Inflammatory macrophage treated with lipopolysaccharide for 4 hours (primary cell): ENCODE data around the gene AFF3.

ENCODE experiments used
- DNase-seq: peaks from one replicate; pipeline ENCODE4 v3.0.0-alpha.2; 2020

AFF3 gene

GRCh38 chr2:99727199-99727598 is 415.2 kb downstream of the AFF3 start:
- no peak for DNase-seq

DNA sequence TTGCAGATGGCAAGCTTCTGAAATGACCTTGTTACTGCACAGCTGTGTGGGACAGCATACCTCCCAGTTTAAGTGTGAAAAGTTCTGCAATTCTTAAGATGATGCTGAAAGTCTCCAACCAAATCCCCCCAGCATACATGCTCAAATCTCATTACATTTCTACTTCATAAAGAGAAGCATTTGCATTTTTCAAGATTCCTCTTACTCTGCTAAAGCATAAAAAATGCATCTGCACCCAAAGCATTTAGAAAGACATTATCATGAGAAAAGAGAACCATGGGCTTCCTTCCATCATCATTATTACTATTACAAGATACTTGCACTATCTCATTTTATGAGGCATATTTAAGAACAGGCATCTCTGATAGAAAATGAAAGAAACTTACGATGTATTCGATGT is 415.7 kb downstream of the AFF3 start:
- DNase-seq: peak; percentile 10

DNA sequence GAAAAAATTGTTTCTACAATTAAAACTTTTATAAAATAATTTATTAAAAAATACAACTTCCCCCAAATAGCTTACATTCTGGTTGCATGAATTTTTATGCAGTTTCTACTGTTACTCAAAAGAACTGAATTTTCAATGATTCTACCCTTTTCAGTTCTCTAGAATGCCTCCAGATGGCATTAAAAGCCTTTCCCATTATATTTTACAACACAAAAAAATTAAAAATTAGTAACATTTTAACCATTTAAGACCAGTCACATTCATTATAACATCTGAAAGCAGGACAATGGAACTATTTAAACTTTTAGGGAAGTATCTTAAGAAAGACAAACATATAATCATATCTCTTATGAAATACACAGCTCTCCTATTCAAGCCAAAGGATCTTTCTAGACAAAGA is 416.6 kb downstream of the AFF3 start:
- peak; percentile 29 for DNase-seq

- DNase-seq: no peak
These were observed 419.9 kb downstream of the AFF3 start for GRCh38 chr2:99722476-99722875.

DNA sequence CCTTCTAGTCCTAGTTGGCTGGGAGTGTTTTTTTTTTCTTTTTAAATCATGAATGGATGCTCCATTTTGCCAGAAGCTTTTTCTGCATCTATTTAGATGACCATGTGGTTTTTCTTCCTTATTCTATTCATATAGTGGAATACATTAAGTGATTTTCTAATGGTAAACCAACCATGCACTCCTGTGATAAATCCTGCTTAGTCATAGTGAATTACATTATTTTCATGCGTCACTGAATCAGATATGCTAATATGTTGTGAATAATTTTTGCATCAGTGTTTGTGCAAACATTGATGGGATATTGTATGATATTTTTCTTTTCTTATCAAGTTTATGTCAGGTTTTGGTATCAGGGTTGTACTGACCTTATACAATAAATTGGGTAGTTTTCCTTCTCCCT is 423.3 kb downstream of the AFF3 start:
- DNase-seq: no peak

GRCh38 chr2:99715956-99716355 is 426.4 kb downstream of the AFF3 start:
- no peak for DNase-seq

DNA sequence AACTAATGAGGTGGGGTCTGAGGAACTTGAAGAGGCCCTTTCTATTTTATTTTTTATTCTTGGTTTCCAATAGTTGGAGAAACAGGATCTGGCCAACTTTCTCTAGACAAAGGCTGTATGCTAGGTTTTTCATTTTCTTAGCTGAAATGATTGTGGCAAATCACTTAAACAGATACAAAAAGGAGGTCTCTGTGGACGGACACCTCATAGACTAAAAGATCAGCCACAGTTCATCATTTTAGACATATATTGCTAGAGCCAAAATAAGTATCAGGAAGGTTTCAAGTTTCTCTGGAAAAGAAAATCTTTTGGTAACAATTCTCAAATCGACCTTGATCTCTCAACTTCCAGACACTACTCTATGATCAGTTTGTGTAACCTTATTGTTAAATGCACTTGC is 428.0 kb downstream of the AFF3 start:
- no peak for DNase-seq

- no peak for DNase-seq
These were observed 431.2 kb downstream of the AFF3 start for GRCh38 chr2:99711144-99711543.

GRCh38 chr2:99710721-99711120 is 431.7 kb downstream of the AFF3 start:
- DNase-seq: no peak

- no peak for DNase-seq
These were observed 433.2 kb downstream of the AFF3 start for GRCh38 chr2:99709229-99709628.

DNA sequence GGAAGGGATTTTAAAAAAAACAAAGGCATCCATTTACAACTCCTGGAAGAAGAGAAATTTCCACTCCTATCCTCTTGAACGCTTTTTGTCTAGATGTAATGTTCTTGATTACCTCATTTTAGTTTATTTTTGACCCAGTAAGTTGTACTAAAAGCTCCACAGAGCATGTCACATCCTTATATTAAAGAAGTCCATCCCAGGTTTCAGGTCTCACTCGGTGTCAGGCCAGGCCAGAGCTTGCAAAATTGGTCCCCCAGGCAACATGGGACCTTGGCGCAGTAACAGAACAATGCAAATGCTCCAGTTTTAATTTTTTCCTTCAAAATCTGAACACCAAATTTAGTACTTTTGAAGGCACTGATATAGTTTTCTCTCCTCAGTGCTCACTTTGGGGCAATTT is 434.2 kb downstream of the AFF3 start:
- DNase-seq: no peak

- DNase-seq: no peak
These were observed 434.8 kb downstream of the AFF3 start for GRCh38 chr2:99707592-99707991.

- no peak for DNase-seq
These were observed 435.7 kb downstream of the AFF3 start for GRCh38 chr2:99706735-99707134.

- peak; percentile 4 for DNase-seq
These were observed 440.9 kb downstream of the AFF3 start for GRCh38 chr2:99701503-99701902.

- DNase-seq: peak; percentile 1
These were observed 441.6 kb downstream of the AFF3 start for GRCh38 chr2:99700482-99701398.

DNA sequence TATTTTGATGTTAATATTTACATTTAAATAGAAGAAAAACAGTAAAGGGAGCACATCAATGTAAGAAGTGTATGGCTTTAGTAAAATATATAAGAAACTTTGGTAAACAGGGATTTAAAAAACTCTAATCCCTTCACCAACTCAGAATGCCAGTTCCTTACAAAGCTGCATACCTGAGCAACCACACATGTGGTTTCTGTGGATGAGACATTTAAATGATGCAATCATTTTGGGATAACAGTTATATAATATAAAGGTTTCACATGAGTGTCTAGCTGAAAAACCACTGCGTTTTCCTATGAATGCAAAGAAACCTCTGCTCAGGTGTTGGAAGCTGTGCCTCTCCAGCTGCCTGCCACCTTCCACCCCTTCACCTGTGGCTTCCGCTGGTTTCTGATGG is 443.5 kb downstream of the AFF3 start:
- no peak for DNase-seq

- no peak for DNase-seq
These were observed 444.4 kb downstream of the AFF3 start for GRCh38 chr2:99697811-99698568.

DNA sequence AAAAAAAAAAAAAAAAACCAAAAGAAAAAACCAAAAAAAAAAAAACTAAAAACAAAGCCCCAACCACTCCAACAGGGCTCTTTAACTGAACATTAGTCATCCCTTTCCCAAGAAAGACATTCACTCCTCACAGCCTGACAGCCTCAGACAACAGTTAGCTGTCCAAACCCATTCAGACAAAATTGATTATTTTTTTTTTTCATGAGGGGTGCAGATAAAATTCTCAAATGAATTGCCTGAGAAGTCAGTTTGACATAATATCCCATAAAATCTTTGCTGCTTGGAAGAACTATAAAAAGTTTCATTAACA is 446.5 kb downstream of the AFF3 start:
- DNase-seq: no peak

GRCh38 chr2:99695130-99695943 is 447.1 kb downstream of the AFF3 start:
- DNase-seq: no peak

- DNase-seq: no peak
These were observed 448.1 kb downstream of the AFF3 start for GRCh38 chr2:99694331-99694730.

- DNase-seq: no peak
These were observed 449.6 kb downstream of the AFF3 start for GRCh38 chr2:99692785-99693184.

DNA sequence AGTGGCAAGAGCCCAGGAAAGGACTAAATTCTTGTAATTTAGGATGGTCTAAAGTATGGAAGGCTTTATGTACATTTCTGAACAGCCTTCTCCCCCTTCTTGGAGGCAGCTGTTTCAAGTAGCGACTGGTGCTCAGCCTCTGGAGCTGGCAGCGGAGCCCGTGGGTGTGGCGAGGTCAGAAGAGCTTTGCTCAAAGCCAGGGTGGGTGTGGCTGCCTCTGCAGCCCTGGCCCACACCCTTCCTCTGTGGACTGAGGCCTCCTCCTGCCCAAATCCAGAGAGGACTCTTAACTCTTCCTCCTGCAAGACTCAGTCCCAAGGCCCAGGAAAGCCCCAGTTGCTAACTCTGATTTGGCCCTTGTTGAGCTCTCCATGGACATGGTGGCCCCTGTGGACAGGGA is 450.5 kb downstream of the AFF3 start:
- peak; percentile 46 for DNase-seq

- DNase-seq: no peak
These were observed 453.1 kb downstream of the AFF3 start for GRCh38 chr2:99689145-99689742.
